Epithelial cell of esophagus (primary cell): ENCODE measurements around the gene STAT3.

Source experiments
- DNase-seq: peaks from one replicate; pipeline ENCODE4 v3.0.0; 2010; ENCODE audit warnings: low read depth
- H3K4me3 ChIP-seq: 2 replicates; pipeline ENCODE4 v1.5.1; 2011; ENCODE audit warnings: mild to moderate bottlenecking, low read length, control low read depth
- TF ChIP-seq, protein P1 (sequence below): IDR thresholded peaks from 2 replicates; pipeline ENCODE4 v1.5.1; 2011; ENCODE audit warnings: low read depth, mild to moderate bottlenecking, low read length, control low read depth, inconsistent platforms; ENCODE audit not compliant: insufficient read depth; ENCODE audit errors: missing control alignments

STAT3 gene

GRCh38 chr17:42283241-42284023 lies 104.8 kb downstream of the STAT3 start:
- no peak overlapping the region for H3K4me3 ChIP-seq
- no peak for DNase-seq
- TF ChIP-seq, protein P1, sequence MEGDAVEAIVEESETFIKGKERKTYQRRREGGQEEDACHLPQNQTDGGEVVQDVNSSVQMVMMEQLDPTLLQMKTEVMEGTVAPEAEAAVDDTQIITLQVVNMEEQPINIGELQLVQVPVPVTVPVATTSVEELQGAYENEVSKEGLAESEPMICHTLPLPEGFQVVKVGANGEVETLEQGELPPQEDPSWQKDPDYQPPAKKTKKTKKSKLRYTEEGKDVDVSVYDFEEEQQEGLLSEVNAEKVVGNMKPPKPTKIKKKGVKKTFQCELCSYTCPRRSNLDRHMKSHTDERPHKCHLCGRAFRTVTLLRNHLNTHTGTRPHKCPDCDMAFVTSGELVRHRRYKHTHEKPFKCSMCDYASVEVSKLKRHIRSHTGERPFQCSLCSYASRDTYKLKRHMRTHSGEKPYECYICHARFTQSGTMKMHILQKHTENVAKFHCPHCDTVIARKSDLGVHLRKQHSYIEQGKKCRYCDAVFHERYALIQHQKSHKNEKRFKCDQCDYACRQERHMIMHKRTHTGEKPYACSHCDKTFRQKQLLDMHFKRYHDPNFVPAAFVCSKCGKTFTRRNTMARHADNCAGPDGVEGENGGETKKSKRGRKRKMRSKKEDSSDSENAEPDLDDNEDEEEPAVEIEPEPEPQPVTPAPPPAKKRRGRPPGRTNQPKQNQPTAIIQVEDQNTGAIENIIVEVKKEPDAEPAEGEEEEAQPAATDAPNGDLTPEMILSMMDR, result no peak

DNA sequence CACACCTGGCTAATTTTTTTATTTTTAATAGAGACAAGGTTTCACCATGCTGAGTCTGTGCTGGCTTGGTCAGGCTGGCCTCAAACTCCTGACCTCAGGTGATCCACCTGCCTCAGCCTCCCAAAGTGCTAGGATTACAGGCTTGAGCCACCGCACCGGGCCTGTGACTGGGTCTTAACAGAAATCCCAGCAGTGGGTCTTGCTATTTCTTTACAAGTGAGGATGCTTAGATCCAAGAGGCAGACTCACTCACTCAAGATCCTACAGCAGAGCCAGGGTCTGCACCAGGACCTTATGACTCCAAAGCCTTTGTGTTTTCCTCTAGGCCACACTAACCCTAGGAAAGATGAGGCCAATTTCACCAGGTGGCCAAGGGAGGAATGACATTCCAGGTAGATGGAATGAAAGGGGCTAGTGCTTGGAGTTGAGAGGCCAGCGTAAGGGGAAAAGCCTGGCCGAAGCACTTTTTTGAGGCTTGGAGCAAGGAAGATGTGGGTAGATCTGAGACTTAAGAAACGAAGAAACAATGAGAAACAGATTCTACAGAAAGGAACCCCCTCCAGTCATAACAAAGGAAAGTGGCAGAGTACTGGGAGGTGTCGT lies 105.7 kb downstream of the STAT3 start:
- TF ChIP-seq, protein P1, result peak; percentile 6
- H3K4me3 ChIP-seq, result no peak overlapping the region
- DNase-seq, result no peak

- no peak for DNase-seq
- no peak overlapping the region for H3K4me3 ChIP-seq
- TF ChIP-seq, protein P1, result no peak
Measured at GRCh38 chr17:42281571-42282096, 106.6 kb downstream of the STAT3 start.

- TF ChIP-seq, protein P1, result no peak
- no peak for DNase-seq
Measured at GRCh38 chr17:42279776-42280630, 108.2 kb downstream of the STAT3 start.

GRCh38 chr17:42277342-42277712 lies 110.9 kb downstream of the STAT3 start:
- no peak for DNase-seq
- H3K4me3 ChIP-seq, result no peak overlapping the region
- TF ChIP-seq, protein P1, result no peak

More at GRCh38 chr17:42279776-42280630, 108.2 kb downstream of the STAT3 start:
- H3K4me3 ChIP-seq, result no peak overlapping the region

DNA sequence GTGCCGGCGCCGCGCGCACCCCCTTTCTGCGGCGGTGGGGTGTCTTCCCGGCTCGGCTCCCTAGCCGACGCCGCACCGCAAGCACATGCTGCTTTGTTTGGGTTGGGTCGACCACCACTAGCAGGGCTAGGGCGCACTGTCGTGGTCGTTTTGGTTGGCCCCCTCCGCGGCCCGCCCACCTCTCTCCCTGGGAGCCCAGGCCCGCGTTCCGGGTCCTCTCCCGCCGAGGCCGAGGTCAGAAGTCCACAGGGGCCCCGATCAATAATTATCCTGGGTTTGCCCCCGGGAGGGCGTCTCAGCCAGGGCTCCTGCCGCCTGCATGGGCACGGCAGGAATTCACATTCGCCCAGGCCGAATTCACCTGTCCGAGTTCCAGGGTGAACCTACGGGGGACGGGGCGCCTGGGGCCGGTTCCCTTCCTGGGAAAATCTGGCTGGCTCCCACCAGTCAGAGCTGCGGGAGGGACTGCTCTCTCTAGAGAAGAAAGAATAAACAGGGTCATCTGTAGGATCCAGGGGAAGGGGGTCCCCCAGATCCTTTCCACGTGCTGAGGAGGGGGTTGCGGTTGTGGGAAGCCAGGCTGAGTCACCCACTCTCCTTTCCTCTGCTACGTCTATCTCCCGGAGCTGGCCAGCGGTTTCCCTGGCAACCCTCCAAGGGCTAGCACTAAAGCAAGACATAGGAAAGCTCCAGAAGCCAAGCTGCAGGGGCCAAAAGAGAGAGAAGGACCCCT lies 111.5 kb downstream of the STAT3 start:
- H3K4me3 ChIP-seq, result peak overlapping the region; percentile 52
- TF ChIP-seq, protein P1, result no peak
- DNase-seq, result peak; percentile 54
